ENCODE data around the gene TTC8. TPM values are rescaled to one million over a fixed set of nuclear protein-coding genes. Genes with fewer than 3 reads are reported as not detected.

Gene TTC8
- total RNA-seq, 4 donors from 2014 or later = 1.6 to 5.9 (median 2.6) TPM

DNA sequence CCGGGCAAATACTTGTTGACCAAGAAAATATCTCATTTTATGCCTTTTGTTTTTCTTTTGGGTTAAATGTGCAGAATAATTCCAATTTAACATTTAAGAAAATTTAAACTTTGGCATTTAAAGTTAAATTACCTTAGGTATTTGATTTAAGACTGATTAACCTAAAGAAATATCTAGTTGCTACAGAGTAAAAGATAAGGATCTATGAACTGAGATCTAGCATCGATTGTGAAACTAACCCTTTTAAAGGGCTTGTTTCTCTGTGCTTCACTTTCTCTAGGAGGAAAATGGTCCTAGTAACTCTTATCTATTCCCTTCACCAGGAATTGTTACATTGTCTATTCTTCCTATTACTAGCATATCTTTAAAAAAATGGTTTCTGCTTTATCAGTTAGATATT is 2.6 kb upstream of the TTC8 start:
- H3K4me1 ChIP-seq = peaks cover 4 to 9% of the 10 kb centered on the region in 2 donors
- no peaks in the 10 kb centered on the region for H3K27me3 ChIP-seq
- in situ Hi-C loops (cut with MboI; ENCODE audit: low sequenced_read_pairs in 4 of 4) = no loop called here
- ATAC-seq (no peak), DNase-seq (no peak)
- TF ChIP-seq, protein P1, sequence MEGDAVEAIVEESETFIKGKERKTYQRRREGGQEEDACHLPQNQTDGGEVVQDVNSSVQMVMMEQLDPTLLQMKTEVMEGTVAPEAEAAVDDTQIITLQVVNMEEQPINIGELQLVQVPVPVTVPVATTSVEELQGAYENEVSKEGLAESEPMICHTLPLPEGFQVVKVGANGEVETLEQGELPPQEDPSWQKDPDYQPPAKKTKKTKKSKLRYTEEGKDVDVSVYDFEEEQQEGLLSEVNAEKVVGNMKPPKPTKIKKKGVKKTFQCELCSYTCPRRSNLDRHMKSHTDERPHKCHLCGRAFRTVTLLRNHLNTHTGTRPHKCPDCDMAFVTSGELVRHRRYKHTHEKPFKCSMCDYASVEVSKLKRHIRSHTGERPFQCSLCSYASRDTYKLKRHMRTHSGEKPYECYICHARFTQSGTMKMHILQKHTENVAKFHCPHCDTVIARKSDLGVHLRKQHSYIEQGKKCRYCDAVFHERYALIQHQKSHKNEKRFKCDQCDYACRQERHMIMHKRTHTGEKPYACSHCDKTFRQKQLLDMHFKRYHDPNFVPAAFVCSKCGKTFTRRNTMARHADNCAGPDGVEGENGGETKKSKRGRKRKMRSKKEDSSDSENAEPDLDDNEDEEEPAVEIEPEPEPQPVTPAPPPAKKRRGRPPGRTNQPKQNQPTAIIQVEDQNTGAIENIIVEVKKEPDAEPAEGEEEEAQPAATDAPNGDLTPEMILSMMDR (IDR thresholded peaks at IDR 0.05 in 4 of 5, conservative IDR thresholded peaks at IDR 0.05 in 1 of 5) = no peak
- TF ChIP-seq POLR2A (IDR thresholded peaks at IDR 0.05) = no peak
- H3K27ac ChIP-seq = no peak overlapping the region
- no peaks in the 10 kb centered on the region for H3K9me3 ChIP-seq
- H3K36me3 ChIP-seq = no peaks in the 10 kb centered on the region
- no peak overlapping the region for H3K4me3 ChIP-seq
- intact Hi-C loops (cut with DNase I; ENCODE audit: low total_unique reads) = no loop called here

DNA sequence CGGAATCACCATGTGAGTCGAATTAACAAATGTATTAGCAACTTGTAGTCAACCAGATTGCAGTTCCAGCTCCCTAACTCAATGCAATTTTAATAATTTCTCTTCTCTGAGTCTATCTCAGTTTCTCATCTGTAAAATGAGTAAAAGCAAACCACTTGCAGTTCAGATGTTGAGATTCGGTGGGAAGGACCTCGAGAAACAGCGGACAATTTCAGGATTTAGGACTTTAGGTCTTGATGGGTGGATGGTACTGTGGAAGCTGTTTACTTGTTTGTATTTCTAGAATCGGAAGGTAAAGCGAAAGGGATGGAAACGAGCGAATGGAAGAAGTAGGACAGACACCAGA is 510 bp upstream of the TTC8 start:
- DNase-seq (no peak), ATAC-seq (no peak)
- no peaks in the 10 kb centered on the region for H3K27me3 ChIP-seq
- no peaks in the 10 kb centered on the region for H3K9me3 ChIP-seq
- H3K36me3 ChIP-seq = no peaks in the 10 kb centered on the region
- H3K27ac ChIP-seq = peak overlapping the region; percentile 65 to 82 (median 74)
- in situ Hi-C loops (cut with MboI; ENCODE audit: low sequenced_read_pairs in 4 of 4) = no loop called here
- peak overlapping the region; percentile 63 to 89 (median 71) for H3K4me3 ChIP-seq
- H3K4me1 ChIP-seq = peaks cover 4 to 9% of the 10 kb centered on the region in 2 donors
- TF ChIP-seq, protein P1 (IDR thresholded peaks at IDR 0.05 in 4 of 5, conservative IDR thresholded peaks at IDR 0.05 in 1 of 5) = no peak
- TF ChIP-seq POLR2A (IDR thresholded peaks at IDR 0.05) = no peak
- intact Hi-C loops (cut with DNase I; ENCODE audit: low total_unique reads) = no loop called here

DNA sequence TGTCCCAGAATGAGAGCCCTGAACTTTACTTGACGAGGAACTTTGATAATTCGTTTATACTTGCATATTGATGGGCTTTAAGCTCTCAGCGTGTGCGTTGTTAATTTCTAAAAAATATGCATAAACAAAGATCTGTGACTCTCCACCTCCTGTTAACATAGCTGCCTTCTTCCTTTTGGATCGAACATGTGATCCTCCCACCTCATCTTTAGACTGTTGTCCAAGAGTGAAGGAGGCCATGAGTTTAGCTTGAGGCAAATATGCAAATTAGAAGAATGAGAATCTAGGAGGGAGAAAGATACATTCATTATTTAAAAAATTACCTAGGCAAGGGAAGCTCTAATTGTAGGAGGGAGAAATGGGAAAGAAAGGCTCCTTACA is 617 bp downstream of the TTC8 start:
- in situ Hi-C loops (cut with MboI; ENCODE audit: low sequenced_read_pairs in 4 of 4) = no loop called here
- Histone ChIP-seq H3K4me3 (peak overlapping the region; percentile 63 to 89 (median 71)), H3K36me3 (no peaks in the 10 kb centered on the region), H3K9me3 (no peaks in the 10 kb centered on the region), H3K27me3 (no peaks in the 10 kb centered on the region), H3K4me1 (peaks cover 4 to 9% of the 10 kb centered on the region in 2 donors), H3K27ac (peak overlapping the region in 2 of 4 donors; percentile 65 to 82)
- no peak for TF ChIP-seq POLR2A (IDR thresholded peaks at IDR 0.05)
- TF ChIP-seq, protein P1 (IDR thresholded peaks at IDR 0.05 in 4 of 5, conservative IDR thresholded peaks at IDR 0.05 in 1 of 5) = no peak
- DNase-seq (no peak), ATAC-seq (no peak)
- intact Hi-C loops (cut with DNase I; ENCODE audit: low total_unique reads) = no loop called here

DNA sequence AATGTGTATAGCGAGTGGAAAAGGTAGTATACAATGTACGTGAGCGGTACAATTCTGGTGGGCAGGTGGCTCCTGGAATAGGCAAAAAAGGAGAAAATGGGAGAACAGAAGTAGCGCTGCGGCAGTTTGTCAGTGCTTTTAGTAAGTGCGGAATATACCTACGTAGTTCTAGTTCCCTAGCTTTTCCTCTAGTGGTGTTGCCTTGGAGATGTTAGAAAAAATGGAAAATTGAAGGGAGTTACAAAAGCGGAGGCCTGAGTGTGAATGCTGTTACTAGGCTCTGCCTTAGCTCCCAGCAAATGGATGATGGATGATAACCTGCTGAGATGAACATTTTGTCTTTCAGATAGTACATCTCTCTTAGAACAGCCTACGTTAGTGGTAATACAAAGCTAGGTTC is 1.1 kb downstream of the TTC8 start:
- DNase-seq (no peak), ATAC-seq (no peak)
- TF ChIP-seq POLR2A (IDR thresholded peaks at IDR 0.05) = no peak
- TF ChIP-seq, protein P1 (IDR thresholded peaks at IDR 0.05 in 4 of 5, conservative IDR thresholded peaks at IDR 0.05 in 1 of 5) = no peak
- intact Hi-C loops (cut with DNase I; ENCODE audit: low total_unique reads) (no loop called here), in situ Hi-C loops (cut with MboI; ENCODE audit: low sequenced_read_pairs in 4 of 4) (no loop called here)
- Histone ChIP-seq H3K27ac (no peak overlapping the region), H3K4me3 (peak overlapping the region in 1 of 4 donors; percentile 89), H3K4me1 (peaks cover 4 to 9% of the 10 kb centered on the region in 2 donors), H3K9me3 (no peaks in the 10 kb centered on the region), H3K36me3 (no peaks in the 10 kb centered on the region), H3K27me3 (no peaks in the 10 kb centered on the region)

DNA sequence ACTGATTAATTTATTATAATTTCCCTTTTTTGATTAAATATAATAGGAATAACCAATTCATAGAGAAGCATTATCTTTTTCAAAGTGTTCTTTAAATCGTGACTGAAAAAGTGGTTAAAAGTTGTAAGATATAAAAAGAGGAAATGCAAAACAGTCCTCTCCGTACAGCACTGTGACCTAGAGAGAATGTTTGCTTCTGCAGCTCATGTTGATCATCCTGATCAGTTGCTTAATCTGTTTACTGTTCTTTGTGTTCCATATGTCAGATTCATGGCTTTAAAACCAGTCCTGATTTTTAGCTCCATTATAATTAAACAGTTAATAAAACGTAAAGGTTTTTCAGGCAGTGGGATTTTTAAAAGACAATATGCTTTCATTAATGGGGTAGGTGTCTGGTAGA is 4.7 kb downstream of the TTC8 start:
- Histone ChIP-seq H3K9me3 (no peaks in the 10 kb centered on the region), H3K4me3 (no peak overlapping the region), H3K4me1 (peaks cover 4% of the 10 kb centered on the region in 2 donors), H3K36me3 (no peaks in the 10 kb centered on the region), H3K27me3 (no peaks in the 10 kb centered on the region), H3K27ac (no peak overlapping the region)
- no peak for ATAC-seq
- no peak for TF ChIP-seq POLR2A (IDR thresholded peaks at IDR 0.05)
- TF ChIP-seq, protein P1 (IDR thresholded peaks at IDR 0.05 in 4 of 5, conservative IDR thresholded peaks at IDR 0.05 in 1 of 5) = no peak
- no peak for DNase-seq
- in situ Hi-C loops (cut with MboI; ENCODE audit: low sequenced_read_pairs in 4 of 4) = no loop called here
- intact Hi-C loops (cut with DNase I; ENCODE audit: low total_unique reads) = no loop called here

All from gastrocnemius medialis (tissue), 4 donors.